GM18861 (cell line): ENCODE data around the gene FAM78B.

Source experiments
- ATAC-seq: cut with Tn5 transposase; IDR thresholded peaks from one replicate; pipeline ENCODE4 v1.9.1; 2021; ENCODE audit not compliant: unreplicated experiment

FAM78B gene

DNA sequence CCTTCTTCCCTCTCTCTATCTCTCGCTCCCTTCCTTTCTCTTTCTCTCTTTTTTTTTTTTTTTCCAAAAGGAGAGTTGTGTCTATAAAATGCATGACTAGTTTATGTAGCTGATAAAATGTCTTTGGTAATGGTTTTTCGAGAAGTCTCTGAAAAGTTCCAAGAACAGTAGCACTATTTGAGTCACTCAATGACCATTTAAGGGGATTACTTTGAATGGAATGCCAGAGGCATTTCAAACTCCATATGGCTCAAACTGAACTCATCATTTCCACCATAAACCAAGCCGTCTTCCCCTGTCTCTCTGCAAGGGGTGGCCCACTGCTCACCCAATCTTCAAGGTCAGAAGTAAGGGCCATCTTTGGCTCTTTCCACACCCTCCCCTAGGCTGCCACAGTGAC is 93.3 kb downstream of the FAM78B start:
- ATAC-seq, result no peak

DNA sequence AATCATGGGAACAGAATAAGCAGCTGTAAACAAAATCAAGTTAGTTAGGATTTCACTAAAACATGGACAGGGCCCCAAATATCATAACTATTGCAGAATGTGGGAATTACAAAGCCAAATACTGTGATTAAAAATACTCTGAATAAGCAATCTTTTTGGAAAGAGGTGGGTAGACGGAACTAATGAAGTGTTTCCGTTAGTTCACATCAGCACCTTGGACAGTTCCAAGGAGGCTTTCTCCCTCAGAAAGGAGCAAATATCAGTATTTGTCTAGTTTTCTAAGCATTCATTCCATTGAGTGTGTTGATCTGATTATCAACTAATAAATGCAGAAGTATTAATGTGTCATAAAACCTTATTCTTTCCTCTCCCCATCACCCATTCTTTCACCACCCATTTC is 97.4 kb downstream of the FAM78B start:
- no peak for ATAC-seq

DNA sequence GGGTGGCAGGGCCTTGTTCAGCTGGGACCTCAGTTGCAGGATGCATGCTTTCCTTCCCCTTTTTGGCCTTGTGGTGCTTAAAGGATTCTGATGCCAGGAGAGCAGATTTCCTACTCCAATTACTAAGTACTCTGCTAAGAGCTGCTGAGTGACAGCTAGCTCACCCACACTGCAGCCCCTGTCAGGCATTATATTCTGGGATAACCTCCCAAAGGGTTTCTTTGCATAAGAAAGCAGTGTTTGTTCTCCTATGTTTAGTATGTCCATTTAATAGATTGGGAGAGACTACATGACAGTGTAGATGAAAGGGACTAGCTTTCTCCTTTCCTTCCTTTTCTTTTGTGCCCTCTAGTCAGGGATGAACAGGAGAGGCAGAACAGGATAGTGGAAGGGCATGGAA is 100.7 kb downstream of the FAM78B start:
- no peak for ATAC-seq

DNA sequence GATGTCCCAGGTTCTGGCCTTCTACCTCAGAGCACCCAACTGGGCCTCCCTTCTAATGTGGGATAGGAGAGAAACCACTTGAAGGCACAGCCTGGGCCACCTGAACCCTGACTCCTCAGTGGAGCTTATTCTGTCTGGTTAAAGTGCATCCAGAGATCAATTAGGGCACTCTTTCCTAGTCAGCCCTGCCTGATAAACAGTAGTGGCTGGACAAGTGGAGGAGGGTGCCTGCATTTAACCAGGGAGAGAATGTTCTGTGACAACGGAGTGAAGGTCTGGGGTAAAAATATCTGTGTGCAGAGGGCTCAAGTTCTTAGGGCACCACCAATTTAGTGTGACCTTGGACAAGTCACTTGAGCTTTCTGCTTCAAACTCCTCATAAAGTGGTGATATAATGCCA is 101.8 kb downstream of the FAM78B start:
- no peak for ATAC-seq

DNA sequence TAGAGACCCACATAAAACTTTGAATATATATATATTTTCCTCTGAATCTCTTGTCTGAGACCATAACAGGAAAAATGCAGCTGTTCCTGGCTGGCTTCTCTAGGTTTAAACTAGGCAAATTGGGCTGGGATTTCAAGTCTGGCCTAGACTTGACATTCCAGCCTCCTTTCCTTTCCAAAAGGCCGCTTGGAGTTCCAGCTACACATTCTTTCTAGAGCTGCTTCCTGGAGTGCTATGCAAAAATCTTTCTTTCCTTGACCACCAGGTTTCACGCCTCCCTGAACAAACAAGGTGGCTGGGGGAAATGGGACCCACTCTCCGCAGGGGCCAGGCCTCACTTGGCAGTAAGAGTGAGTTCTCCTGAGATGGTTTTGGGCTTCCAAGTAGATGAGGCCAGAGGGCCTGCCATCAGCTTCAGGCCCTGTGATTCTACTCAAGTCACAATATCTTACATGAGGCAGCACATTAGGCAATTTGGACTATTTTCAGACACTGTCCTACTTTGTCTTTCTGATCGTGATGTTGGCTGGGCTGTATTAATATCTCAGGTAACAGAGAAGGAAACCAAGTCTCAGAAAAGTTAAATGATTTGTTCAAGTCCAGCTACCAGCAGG is 102.4 kb downstream of the FAM78B start:
- ATAC-seq, result no peak

DNA sequence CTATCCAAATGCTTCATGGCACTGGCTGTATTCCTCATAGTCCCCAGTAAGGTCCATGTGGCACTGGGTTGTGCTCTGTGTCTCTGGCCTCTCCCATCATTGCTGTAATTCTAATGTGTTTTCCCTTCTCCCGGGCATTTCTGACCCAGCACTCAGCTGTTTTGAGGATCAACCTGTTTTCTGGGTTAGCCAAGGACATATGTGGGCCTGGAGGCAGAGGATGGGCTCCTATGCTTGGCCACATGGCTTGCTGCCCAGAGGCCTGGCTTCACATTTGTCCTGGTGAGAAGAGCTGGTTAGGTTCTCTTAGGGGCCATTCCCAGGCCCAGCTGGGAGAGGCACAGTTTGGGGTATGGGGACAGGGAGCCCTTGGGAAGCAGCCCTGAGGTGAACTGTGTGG is 103.1 kb downstream of the FAM78B start:
- no peak for ATAC-seq

DNA sequence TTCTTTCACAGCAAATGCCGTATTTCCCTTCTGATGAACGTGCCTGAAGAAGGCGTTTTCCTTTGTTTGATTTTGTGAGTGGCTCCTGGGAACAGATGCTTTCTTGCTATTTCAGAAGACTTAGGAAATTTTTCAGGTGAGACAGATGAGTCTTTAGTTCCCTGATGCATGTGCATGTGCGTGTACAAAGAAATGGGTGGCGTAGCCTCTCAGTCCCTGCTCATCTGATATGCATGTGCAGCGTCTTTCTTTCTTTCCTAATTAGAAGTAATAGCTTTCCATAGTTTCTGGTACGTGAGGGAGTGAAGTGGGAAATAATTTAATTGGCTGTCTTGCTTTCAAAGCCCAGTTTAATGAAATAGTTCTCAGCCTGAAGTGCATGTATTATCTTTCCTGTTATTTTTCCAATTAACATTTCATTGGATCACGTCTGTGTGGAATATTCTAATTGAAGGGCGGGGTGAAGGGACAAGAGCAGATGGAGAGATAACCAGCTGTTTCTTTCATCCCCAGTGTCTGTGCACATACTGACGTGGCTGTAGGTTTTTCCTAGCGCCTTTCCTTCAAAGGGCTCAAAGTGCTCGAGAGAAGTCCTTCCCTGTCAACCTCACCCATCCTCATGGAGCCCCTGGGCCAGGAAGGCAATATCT is 104.3 kb downstream of the FAM78B start:
- ATAC-seq, result no peak

DNA sequence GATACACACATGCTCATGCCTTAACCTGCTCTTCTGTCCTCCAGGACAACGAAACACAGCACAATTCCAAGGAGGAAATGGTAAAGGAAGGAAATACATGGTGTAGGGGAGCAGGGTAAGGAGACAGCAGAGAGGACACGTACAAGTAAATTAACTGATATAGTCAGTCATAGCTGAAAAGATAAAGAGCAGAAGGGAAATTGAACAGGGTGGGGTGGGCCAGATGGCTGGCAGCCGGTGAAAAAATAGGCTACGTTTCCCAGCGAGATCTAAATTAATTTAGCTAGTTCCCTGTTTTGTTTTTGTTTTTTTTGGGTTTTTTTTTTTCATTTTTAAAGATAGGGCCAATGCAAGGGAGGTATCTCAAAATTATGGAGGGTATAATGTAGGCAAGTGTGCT is 109.2 kb downstream of the FAM78B start:
- ATAC-seq, result no peak

DNA sequence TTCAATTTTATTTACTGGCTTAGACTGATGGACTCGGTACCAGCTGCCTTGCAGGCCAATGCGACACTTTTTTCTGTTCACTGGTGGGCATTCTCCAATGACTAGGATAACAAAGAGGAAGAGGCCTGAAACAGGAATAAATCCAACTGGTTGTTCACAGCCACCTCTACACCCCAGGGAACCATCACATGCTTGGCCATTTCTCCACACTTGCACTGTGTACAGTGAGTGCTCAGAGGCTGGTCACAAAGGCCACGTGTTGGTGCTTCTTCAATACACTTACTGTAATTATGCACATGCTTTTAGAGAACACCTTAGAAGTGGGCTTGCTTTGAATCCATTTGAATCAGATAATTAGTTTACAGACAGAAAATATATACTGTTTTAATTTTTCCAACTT is 113.4 kb downstream of the FAM78B start:
- ATAC-seq, result no peak

DNA sequence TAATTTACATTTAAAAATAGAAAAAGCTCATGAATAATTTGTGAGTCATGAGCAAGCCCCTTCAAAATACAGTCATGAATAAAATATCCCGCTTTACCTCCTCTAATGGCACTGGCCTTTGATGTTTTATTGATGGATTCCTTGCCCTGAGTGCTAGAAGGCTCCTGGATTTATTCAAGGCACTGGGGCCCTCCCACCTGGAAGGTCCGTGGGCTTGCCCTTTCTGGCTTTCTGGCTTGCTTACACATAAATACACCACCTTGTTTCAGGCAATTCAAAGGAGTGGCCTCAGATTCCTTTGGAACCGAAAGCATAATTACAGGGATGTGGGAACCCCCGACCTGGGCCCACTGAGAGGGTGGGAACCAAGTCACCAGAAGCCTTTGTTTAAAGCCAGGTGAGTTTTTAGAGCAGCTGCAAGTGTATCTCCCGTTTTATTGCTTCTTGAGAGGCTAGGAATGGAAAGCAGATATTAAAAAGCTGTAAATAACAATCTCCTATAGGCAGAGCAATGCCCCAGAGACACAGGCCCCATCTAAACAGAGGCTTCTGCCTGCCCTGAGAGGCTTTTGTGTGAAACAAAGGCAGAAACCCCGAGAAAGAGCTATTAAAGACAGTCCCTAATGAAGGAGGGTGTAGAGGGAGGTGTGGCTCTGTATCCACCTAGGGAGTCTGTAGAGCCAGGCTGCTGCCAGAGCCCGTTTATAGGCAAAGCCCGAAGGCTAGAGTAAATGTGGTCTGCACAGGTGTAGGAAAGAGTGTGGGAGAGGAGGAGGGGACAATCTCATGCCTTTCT is 126.4 kb downstream of the FAM78B start:
- ATAC-seq, result no peak

DNA sequence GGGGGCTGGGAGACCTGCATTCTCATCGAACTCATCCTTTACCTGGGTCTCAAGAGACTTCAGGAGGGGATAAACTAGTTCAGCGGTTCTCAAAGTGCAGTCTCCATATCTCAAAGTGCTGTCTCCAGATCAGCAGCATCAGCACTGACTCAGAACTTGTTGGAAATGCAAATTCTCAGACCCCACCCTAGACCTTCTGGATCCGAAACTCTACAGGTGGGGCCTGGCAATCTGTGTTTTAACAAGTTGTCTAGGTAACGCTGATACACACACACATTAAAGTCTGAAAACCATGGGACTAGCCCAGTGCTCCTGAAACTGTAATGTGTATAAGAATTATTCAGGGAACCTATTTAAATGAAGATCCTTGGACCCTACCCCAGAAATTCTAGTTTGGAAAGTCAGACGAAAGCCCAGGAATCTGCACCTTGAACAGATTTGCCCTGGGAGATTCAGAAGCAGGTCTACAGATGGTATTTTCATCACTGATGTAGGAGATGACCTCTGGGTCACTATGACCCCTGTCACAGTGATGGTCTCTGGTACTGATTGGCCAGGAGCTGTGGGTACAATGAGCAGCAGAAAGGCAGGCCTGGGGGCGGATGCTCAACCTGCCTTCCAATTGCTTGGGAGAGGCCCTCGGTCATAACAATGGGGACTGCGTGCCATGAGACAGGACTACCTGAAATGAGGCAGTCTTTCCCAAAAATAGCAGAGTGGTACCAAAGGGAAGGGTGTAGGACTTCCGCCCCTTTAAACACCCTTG is 127.2 kb downstream of the FAM78B start:
- ATAC-seq, result no peak

DNA sequence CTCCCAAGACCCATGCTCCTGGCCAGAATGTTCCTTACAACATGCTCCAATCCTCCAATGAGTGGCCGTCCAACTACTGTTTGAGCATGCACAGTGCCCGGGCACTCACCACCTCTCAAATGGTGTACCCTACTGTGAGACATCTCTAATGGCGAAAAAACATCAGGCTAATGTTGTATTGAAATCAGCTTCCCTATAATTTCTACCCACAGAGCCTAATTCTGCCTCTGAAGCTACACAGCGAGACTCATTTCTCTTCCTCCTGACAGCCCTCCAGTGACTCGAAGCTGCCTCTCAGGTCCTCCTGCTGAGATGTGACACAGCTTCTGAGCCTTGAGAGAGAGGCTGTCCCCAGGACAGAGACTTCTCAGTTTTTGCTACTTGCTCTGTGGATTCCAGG is 130.7 kb downstream of the FAM78B start:
- no peak for ATAC-seq

DNA sequence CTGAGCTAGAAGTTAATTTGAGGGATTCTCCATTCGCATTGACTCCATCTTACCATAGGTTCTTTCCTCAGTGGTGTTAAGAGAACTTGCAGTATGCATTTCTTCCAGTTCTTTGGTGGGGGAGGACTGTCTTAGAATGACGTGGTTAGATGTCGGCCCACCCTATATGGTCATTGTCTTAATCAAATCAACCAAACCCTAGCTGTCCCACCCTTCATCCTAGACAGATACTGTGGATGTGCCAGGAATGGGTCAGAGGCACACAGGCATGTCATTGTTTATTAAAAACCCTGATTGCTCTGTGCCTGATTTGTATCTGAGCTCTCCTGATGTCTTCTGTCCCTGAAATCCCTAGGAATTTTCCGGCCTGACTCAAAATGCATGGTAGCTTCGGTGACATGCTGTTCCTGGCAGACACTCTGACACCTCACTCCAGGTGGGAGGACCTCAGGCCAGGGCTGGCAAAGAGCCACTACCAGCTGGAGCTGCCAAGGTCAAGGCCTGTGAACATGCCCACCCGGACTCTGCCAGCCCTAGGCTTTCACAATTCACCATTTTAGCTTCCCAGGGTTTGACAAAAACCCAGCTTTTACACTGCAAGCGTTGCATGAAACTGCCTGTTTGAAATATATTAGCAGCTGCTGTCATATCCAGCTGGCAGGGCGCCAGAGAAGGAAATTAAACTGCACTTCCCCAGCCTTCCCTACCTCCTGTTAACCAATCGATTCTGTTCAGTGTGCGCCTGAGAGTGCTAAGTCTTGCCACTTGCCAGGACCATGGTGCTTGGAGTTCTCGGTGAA is 134.0 kb downstream of the FAM78B start:
- no peak for ATAC-seq

DNA sequence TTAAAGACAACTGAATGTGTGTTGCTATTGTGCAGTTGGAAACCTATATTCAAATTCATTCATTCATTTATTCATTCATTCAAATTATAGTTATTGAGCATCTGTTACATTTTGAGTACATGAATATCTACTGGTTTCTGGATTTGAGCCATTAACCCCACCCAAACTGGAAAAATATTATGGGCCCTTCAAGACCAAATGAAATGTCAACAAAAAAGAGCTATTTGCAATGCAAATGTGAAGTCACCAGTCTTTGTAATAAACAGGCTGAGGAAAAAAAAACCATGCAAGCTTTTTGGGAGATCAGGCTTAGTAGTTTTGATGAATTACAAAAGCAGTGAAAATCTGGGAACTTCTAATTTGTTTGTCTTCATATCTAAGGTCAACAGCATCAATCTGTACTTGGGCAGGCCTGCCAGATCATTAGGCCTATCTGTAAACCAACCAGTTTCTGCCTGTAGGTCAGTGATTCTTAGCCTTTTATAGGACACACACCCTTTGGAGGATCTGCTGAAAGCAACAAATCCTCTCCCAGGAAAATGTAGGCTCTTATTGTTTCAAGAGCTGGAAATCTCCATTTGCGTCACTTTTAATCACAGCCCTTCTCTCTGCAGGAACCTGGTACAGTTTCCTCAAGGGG is 134.7 kb downstream of the FAM78B start:
- no peak for ATAC-seq

DNA sequence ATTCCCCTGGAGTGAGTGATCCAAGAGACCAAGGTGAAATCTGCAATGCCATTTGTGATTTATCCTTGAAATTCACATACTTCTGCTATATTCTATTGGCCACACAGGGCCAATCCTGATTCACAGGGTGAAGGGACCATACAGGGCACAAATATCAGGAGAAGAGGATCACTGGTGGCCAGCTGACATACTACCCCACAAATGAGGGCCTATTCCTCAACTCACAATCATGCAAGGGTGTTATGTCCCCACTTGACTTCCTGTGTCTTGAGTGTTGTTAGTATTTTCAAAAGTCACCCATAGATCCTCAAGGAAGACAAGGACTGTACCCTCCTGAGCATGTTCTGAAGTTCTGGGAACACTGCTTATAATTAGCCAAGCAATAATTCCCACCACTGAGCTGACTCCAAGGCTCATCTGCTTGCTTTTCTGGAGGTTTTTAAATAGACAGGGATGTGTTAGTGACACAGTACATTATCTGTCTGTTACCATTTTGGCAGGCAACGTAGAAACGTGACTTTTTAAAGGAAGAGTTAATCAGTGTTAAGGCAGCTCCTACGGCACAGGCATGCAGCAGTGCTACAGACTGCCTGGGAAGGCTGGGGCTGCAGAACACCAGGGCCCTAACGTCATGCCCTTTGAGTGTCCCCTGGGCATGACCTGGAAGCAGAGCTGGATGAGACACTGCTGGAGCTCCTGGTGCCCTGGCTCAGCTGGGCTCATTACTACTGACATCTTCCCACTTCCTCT is 137.4 kb downstream of the FAM78B start:
- ATAC-seq, result no peak

DNA sequence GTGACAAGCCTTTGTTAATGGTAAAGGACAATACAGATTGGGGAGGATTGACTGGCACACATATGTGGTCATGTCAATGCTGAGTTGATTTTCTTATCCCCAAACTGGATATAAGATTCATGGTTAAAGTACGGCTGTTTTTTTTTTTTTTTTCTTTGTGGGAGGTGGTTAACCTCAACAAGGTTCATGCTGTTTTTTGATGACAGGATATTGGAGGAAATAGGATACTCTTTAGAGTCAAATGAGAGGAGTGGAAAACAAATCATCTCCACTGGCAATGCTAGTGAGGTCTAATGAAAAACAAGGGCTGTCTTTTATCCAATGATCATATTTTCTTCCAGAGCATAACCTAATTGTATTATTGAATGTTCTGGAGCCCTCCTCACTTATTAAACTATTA is 140.2 kb downstream of the FAM78B start:
- ATAC-seq, result no peak

DNA sequence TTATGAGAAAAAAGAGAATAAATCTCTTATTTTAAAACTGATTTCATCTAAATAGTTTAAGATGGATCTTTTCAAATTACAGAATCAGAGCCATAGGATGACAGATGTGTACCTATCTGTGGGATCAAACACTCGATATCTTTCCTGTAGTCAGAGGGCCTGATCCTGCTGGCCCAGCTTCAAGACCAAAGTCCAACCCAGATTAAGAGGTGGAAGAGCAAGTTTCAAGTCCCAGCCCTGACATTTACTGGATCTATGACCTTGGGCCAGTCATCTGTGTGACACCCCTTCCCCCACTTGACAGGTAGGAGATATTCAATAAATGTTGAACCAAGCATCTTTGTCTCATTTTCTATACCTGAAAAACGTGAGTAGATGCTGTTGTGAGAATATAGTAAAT is 140.7 kb downstream of the FAM78B start:
- no peak for ATAC-seq

DNA sequence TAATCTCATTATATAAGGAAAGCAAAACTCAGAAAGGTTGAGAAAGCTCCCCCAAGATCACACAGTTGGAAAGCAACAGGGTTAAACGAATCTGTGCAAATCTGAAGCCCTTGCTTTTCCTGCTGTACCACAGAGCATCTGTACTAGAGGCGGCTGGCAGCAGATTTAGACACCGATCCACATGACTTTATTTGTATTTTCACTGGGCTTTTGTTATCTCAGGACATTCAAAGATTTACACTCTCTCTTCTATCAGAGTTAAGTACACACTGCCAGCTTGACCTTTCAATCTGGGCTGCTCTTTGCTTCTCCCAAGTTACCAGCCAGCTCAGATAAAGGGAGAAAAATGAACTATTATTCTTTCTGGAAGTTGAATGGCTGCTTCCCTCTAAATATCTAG is 146.6 kb downstream of the FAM78B start:
- ATAC-seq, result no peak
